ENCODE data around the gene TRAPPC14.
A peak's percentile ranks its signal among the peaks of the same experiment; 100 is the strongest.
"Not testable (repeated sequence)": the region's sequence is repeated elsewhere in the genome, so short reads cannot be mapped to it uniquely, and the experiment has no call there.

The TRAPPC14 gene

DNA sequence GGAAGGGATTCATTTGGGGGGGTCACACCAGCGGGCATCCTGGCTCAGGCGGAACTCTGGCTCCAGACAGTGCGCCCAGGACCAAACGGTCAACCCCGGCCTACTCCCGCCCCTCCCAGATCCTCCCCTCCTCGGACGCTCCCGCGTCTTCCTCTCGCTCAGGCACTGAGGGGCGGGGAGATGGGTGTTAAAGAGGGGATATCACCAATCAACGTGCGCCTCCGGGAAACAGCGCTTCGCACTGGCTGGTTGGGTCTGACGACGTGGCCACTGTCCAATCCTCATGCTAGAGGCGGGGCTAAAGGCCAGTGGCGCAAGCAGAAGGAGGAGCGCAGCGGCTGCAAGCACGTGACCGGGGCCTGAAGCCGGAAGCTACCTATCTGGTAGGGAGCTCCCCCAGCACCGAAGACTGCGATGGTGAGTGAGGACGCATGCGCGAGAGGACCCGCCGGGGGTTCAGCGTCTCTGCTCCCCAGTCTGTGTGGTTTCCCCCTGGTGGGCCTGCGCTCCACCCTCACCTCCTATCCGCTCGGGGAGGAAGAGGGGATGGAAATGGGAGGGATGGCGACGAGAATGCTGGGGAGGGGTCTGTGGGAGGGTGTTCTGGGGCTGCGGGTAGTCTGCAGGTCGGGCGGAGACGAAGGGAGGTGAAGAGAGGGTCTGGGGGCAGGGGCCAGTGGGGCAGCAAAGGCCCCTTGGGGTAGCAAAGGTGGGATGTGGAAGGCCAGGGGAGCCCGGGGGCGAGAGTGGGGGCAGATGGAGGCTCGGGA lies 9.8 kb downstream of the TRAPPC14 start, which contains the start of gene LAMTOR4:
Gene LAMTOR4 (plus strand): TSS at position 360 of the 770 bp plus-strand sequence. CDS start 55 bp downstream, at position 415.
- peak; percentile 97 for DNase-seq (ENCODE audit: low spot score)
- TF ChIP-seq, protein P1, sequence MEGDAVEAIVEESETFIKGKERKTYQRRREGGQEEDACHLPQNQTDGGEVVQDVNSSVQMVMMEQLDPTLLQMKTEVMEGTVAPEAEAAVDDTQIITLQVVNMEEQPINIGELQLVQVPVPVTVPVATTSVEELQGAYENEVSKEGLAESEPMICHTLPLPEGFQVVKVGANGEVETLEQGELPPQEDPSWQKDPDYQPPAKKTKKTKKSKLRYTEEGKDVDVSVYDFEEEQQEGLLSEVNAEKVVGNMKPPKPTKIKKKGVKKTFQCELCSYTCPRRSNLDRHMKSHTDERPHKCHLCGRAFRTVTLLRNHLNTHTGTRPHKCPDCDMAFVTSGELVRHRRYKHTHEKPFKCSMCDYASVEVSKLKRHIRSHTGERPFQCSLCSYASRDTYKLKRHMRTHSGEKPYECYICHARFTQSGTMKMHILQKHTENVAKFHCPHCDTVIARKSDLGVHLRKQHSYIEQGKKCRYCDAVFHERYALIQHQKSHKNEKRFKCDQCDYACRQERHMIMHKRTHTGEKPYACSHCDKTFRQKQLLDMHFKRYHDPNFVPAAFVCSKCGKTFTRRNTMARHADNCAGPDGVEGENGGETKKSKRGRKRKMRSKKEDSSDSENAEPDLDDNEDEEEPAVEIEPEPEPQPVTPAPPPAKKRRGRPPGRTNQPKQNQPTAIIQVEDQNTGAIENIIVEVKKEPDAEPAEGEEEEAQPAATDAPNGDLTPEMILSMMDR (IDR thresholded peaks at IDR 0.05; ENCODE audit: extremely low read depth, insufficient read depth, missing control alignments), result no peak
- in situ Hi-C loops (cut with MboI; ENCODE audit: low pct_unique_long_range_greater_than_20kb, low sequenced_read_pairs, unreplicated experiment), result no loop called here

DNA sequence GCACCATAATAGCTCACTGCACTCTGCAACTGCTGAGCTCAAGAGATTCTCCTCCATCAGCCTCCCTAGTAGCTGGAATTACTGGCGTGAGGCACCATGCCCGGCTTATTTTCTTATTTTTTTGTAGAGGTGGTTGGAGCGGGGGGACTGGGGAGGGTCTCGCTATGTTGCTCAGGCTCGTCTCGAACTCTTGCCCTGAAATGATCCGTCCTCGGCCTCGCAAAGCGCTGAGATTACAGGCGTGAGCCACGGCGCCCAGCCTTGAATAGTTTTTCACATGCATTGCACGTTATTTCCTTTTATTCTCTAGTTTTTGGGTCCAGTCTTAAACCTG lies 10.3 kb downstream of the TRAPPC14 start:
- no peak for DNase-seq (ENCODE audit: low spot score)
- in situ Hi-C loops (cut with MboI; ENCODE audit: low pct_unique_long_range_greater_than_20kb, low sequenced_read_pairs, unreplicated experiment), result no loop called here
- TF ChIP-seq, protein P1 (IDR thresholded peaks at IDR 0.05; ENCODE audit: extremely low read depth, insufficient read depth, missing control alignments), result no peak

DNA sequence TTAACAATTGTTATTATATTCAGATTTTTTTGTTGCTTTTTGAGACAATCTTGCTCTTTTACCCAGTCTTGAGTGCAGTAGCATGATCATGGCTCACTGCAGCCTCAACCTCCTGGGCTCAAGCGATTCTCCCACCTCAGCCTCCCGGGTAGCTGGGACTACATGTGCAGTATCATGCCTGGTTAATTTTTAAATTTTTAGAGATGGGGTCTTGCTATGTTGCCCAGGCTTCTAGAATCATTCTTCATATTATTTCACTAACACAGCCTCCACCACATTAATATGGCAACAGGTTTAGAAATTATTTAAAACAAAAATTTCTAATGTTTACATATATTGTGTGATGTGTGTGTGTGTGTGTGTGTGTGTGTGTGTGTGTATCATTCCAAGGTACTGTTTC lies 11.2 kb downstream of the TRAPPC14 start:
- DNase-seq (ENCODE audit: low spot score), result no peak
- TF ChIP-seq, protein P1 (IDR thresholded peaks at IDR 0.05; ENCODE audit: extremely low read depth, insufficient read depth, missing control alignments), result no peak
- in situ Hi-C loops (cut with MboI; ENCODE audit: low pct_unique_long_range_greater_than_20kb, low sequenced_read_pairs, unreplicated experiment), result no loop called here

DNA sequence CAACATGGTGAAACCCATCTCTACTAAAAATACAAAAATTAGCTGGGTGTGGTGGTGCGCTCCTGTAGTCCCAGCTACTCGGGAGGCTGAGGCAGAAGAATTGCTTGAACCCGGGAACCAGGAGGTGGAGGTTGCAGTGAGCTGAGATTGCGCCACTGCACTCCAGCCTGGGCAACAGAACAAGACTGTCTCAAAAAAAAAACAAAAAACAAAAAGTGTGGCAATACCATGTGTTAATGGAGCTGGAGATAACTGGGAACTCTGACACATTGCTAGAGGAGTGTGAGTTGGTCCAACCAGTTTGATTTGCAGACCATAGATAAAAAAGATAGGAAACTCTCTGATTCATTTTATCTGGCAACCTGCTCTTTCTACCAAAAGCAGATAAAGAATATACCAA lies 12.2 kb downstream of the TRAPPC14 start:
- DNase-seq (ENCODE audit: low spot score); in situ Hi-C loops (cut with MboI; ENCODE audit: low pct_unique_long_range_greater_than_20kb, low sequenced_read_pairs, unreplicated experiment): not testable (repeated sequence)

DNA sequence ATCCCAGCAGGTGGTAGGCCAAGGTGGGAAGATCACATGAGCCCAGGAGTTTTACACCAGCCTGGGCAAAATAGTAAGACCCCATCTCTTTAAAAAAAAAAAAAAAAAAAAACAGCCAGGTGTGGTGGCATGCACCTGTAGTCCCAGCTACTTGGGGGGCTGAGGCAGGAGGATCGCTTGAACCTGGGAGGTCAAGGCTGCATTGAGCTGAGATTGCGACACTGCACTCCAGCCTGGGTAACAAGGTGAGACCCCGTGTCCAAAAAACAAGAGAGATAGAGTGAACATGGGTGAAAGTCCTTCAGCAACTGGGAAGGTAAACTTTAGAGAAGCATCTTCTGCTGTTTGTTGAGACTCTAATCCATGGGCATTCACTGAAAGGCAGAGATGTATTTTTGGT lies 16.1 kb downstream of the TRAPPC14 start:
- DNase-seq (ENCODE audit: low spot score), result no peak
- TF ChIP-seq, protein P1 (IDR thresholded peaks at IDR 0.05; ENCODE audit: extremely low read depth, insufficient read depth, missing control alignments), result no peak
- in situ Hi-C loops (cut with MboI; ENCODE audit: low pct_unique_long_range_greater_than_20kb, low sequenced_read_pairs, unreplicated experiment), result no loop called here

DNA sequence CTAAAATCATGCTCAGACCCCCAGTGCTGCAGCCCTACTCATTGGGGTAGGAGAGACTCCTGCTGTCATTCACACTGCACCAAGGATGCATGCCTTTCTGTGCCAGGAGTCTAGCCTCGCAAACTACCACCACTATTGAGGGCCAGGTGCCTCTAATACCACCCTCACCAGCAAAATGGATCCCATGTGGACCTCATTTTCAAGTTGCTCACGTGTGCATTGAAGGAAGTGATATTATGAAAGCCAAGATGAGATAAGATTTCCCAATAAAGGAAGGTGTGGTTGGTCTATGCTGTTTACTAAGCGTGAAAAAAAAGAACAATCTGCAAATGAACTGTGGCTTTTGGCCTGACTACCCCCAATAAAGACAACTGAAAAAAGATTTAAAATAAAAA lies 17.0 kb downstream of the TRAPPC14 start:
- in situ Hi-C loops (cut with MboI; ENCODE audit: low pct_unique_long_range_greater_than_20kb, low sequenced_read_pairs, unreplicated experiment), result no loop called here
- TF ChIP-seq, protein P1 (IDR thresholded peaks at IDR 0.05; ENCODE audit: extremely low read depth, insufficient read depth, missing control alignments), result no peak
- no peak for DNase-seq (ENCODE audit: low spot score)

DNA sequence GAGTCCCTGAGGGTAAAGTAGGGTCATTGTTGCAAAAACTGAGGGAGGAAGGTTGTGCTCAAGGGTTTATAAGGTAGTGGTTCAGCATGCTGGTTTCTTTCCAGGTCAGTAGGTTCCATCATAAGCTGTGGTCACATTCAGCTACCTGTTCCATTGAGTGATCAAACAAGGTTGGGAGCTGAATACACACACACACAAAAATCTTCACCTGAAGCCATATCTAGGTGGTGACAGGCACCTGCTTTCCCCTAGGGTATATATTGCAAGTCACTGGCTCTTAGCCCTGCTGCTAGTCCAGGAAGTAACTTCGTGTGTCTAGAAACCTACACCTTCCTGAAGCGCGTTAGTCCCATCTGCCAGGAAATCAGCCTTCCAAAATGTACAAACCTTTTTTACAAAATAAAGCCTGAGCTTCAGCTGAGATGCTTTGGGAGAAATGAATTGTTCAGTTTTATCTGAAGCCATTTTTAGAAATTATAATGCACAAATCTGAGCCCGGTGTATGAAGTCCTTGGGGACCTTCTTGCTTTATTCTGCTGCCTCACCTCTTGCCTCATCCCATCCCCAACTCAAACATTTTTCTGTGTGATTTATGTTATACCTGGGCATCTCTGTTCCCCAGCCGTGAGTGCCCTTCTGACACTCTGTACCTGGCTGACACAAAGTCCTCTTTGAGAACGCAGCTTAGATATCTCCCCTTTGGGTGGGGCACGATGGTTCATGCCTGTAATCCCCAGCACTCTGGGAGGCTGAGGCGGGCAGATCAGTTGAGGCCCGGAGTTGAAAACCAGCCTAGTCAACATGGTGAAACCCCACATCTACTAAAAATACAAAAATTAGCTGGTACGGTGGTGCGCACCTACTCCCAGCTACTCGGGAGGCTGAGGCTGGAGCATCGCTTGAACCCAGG lies 20.4 kb downstream of the TRAPPC14 start:
- no peak for DNase-seq (ENCODE audit: low spot score)
- in situ Hi-C loops (cut with MboI; ENCODE audit: low pct_unique_long_range_greater_than_20kb, low sequenced_read_pairs, unreplicated experiment), result loop anchor here (10.0 kb wide), 1 partner anchor 207 kb away; no protein-coding TSS in a partner anchor
- TF ChIP-seq, protein P1 (IDR thresholded peaks at IDR 0.05; ENCODE audit: extremely low read depth, insufficient read depth, missing control alignments), result no peak
